ENCODE data around the gene TRIM51G. TPM values are rescaled to one million over a fixed set of nuclear protein-coding genes. Genes with fewer than 3 reads are reported as not detected.
"Not testable (repeated sequence)": the region's sequence is repeated elsewhere in the genome, so short reads cannot be mapped to it uniquely, and the experiment has no call there.

TRIM51G gene
- total RNA-seq (ENCODE audit: low replicate concordance), result not detected in 2 replicates
- long read RNA-seq, result 0 reads

- H3K4me1 Mint-ChIP-seq (ENCODE audit: unreplicated experiment); H3K27ac Mint-ChIP-seq; H3K4me3 Mint-ChIP-seq; H3K36me3 Mint-ChIP-seq; H3K27me3 Mint-ChIP-seq; DNase-seq (ENCODE audit: extremely low spot score, unreplicated experiment); H3K9me3 Mint-ChIP-seq: not testable (repeated sequence)
These were observed at the start of gene TRIM51G for GRCh38 chr11:48983785-48984184. TRIM51G (minus strand) TSS chr11:48983885; CDS start chr11:48981695, 2,190 bp downstream.

DNA sequence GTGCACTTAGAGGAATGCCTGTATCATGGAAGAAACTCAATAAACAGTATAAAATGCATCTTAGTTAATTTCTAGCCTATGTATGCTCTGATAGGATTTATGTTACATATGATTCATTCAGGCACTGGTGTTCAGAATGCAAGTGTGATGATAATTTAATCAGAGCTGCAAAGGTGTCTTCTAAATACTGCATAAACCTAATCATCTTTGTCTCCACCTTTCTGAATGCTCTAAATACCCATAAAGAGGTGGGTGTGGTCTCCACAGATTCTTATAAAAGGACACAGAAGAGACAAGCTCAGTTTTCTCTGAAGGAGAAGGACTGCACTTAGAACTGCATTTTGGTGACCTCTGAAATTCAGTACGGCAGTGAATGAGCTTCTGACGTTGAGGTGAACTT, 44.8 kb upstream of the TRIM51G start, which contains the start of gene TRIM49B:
TRIM49B (plus strand) TSS at position 301 of the 400 bp plus-strand sequence. CDS start 2,777 bp downstream, outside the sequence.
- H3K4me3 Mint-ChIP-seq; H3K4me1 Mint-ChIP-seq (ENCODE audit: unreplicated experiment); H3K27me3 Mint-ChIP-seq; H3K27ac Mint-ChIP-seq; H3K36me3 Mint-ChIP-seq; DNase-seq (ENCODE audit: extremely low spot score, unreplicated experiment); H3K9me3 Mint-ChIP-seq: not testable (repeated sequence)

DNA sequence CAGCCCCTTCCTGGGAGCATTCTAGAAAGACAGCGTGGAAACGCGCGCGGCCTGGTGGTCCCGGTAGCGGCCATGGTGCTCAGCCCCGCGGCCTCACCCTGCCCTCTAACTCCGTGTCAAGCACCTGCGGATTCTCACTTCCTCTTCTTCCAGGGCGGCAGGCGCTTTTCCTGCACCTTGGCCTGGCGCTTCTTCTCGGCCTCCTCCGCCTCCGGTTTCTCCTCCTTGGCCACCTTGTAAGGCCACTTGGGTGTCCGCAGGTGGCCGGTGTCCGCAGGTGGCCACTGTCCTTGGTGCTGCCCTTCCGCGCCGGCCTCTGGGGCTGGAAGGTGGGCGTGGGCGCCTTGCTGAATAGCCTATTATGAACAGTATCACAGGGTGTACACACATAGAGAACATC, 15.1 kb downstream of the TRIM51G start:
- H3K27me3 Mint-ChIP-seq; H3K4me1 Mint-ChIP-seq (ENCODE audit: unreplicated experiment); H3K27ac Mint-ChIP-seq; H3K4me3 Mint-ChIP-seq; H3K9me3 Mint-ChIP-seq; H3K36me3 Mint-ChIP-seq; DNase-seq (ENCODE audit: extremely low spot score, unreplicated experiment): not testable (repeated sequence)

- H3K27ac Mint-ChIP-seq; H3K9me3 Mint-ChIP-seq; H3K36me3 Mint-ChIP-seq; H3K27me3 Mint-ChIP-seq; H3K4me1 Mint-ChIP-seq (ENCODE audit: unreplicated experiment); DNase-seq (ENCODE audit: extremely low spot score, unreplicated experiment); H3K4me3 Mint-ChIP-seq: not testable (repeated sequence)
These were observed 28.2 kb downstream of the TRIM51G start for GRCh38 chr11:48955315-48956049.

DNA sequence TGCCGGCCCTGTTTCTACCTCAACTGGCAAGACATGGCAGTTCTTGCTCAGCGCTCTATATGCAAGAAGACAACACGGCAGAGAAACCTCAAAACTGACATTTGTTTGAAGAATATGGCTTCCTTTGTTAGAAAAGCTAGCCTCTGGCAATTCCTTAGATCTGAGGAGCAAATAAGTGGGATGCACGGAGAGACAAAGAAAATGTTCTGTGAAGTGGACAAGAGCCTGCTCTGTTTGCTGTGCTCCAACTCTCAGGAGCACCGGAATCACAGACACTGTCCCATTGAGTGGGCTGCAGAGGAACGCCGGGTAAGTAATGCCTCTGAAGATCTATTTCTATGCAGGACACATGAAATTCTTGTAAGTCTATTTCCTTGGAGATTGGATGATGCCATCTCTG, 37.9 kb downstream of the TRIM51G start:
- not testable (repeated sequence) for H3K9me3 Mint-ChIP-seq; H3K4me3 Mint-ChIP-seq; H3K4me1 Mint-ChIP-seq (ENCODE audit: unreplicated experiment); H3K27ac Mint-ChIP-seq; DNase-seq (ENCODE audit: extremely low spot score, unreplicated experiment); H3K36me3 Mint-ChIP-seq; H3K27me3 Mint-ChIP-seq

Other genes starting within 250 kb of the TRIM51G start
- not detected in 2 replicates for gene TRIM49B, start 44.9 kb upstream of the TRIM51G start, total RNA-seq (ENCODE audit: low replicate concordance)
- gene TRIM64C, start 75.2 kb upstream of the TRIM51G start, total RNA-seq (ENCODE audit: low replicate concordance), result not detected in 2 replicates
- gene FOLH1, start 224.7 kb upstream of the TRIM51G start, total RNA-seq (ENCODE audit: low replicate concordance), result 2.9 TPM in 1 of 2 replicates, not detected in the other